Astrocyte (in vitro differentiated cells and primary cell): Measurements from ENCODE around the gene SPEM3. TPM values are rescaled to one million over a fixed set of nuclear protein-coding genes. Genes with fewer than 3 reads are reported as not detected.

Source experiments
- DNase-seq: peaks from one replicate; pipeline ENCODE4 v3.0.0-alpha.2; 2010; ENCODE audit warnings: low read depth
- FAIRE-seq: peaks from 2 replicates; lab custom pipeline; 2011; peaks lifted over from hg19 to GRCh38; lab: Jason Lieb, UNC
- H2AFZ ChIP-seq: 2 replicates; pipeline ENCODE4 v1.6.0; 2012; ENCODE audit warnings: low read depth, low read length, inconsistent platforms
- H3K27ac ChIP-seq: 2 replicates; pipeline ENCODE4 v1.5.1; 2011; ENCODE audit warnings: low read depth, low read length, inconsistent platforms
- H3K27me3 ChIP-seq: 2 replicates; pipeline ENCODE4 v1.6.0; 2011; ENCODE audit warnings: low read length, inconsistent platforms; ENCODE audit not compliant: insufficient read depth
- H3K36me3 ChIP-seq: 2 replicates; pipeline ENCODE4 v1.5.1; 2011; ENCODE audit warnings: low read length, inconsistent platforms; ENCODE audit not compliant: insufficient read depth
- H3K4me1 ChIP-seq: 2 replicates; pipeline ENCODE4 v1.5.1; 2011; ENCODE audit warnings: low read length, inconsistent platforms; ENCODE audit not compliant: insufficient read depth
- H3K4me2 ChIP-seq: 2 replicates; pipeline ENCODE4 v1.6.0; 2012; ENCODE audit warnings: low read length, inconsistent platforms
- H3K4me3 ChIP-seq: 2 replicates; pipeline ENCODE4 v1.5.1; 2011; ENCODE audit warnings: low read depth, mild to moderate bottlenecking, low read length, inconsistent platforms; ENCODE audit not compliant: insufficient read depth
- H3K79me2 ChIP-seq: 2 replicates; pipeline ENCODE4 v1.6.0; 2012; ENCODE audit warnings: mild to moderate bottlenecking, low read length, inconsistent platforms; ENCODE audit not compliant: insufficient read depth
- H3K9ac ChIP-seq: 2 replicates; pipeline ENCODE4 v1.6.0; 2012; ENCODE audit warnings: mild to moderate bottlenecking, low read length, inconsistent platforms
- H3K9me3 ChIP-seq: 2 replicates; pipeline ENCODE4 v1.5.1; 2012; ENCODE audit warnings: low read depth, mild to moderate bottlenecking, low read length, inconsistent platforms; ENCODE audit not compliant: insufficient read depth
- H4K20me1 ChIP-seq: 2 replicates; pipeline ENCODE4 v1.6.0; 2012; ENCODE audit warnings: low read length, inconsistent platforms; ENCODE audit not compliant: insufficient read depth
- H3K27ac Mint-ChIP-seq: one replicate; pipeline ENCODE4 v1.8.0; 2021; ENCODE audit warnings: mild to moderate bottlenecking, mixed read lengths; ENCODE audit not compliant: unreplicated experiment
- H3K27me3 Mint-ChIP-seq: one replicate; pipeline ENCODE4 v1.8.0; 2021; ENCODE audit warnings: low read depth, mixed read lengths; ENCODE audit not compliant: unreplicated experiment
- H3K36me3 Mint-ChIP-seq: one replicate; pipeline ENCODE4 v1.8.0; 2021; ENCODE audit warnings: low read depth, mixed read lengths; ENCODE audit not compliant: unreplicated experiment
- H3K4me1 Mint-ChIP-seq: one replicate; pipeline ENCODE4 v1.8.0; 2021; ENCODE audit warnings: low read depth, mixed read lengths; ENCODE audit not compliant: unreplicated experiment
- H3K4me3 Mint-ChIP-seq: one replicate; pipeline ENCODE4 v1.8.0; 2021; ENCODE audit warnings: mild to moderate bottlenecking, moderate library complexity, mixed read lengths; ENCODE audit not compliant: unreplicated experiment
- H3K9me3 Mint-ChIP-seq: one replicate; pipeline ENCODE4 v1.8.0; 2021; ENCODE audit warnings: mild to moderate bottlenecking, mixed read lengths; ENCODE audit not compliant: unreplicated experiment
- EZH2 ChIP-seq: IDR thresholded peaks from 2 replicates; pipeline ENCODE4 v1.6.1; 2012; ENCODE audit warnings: mild to moderate bottlenecking, low read length, inconsistent platforms; ENCODE audit not compliant: insufficient read depth
- total RNA-seq: library from RNA; stranded (reverse); gene quantifications from 2 replicates; pipeline ENCODE4 v1.2.1, GENCODE V29; 2021
- TF ChIP-seq, protein P1 (sequence below): IDR thresholded peaks from 2 replicates; pipeline ENCODE4 v1.5.1; 2011; ENCODE audit warnings: low read depth, mild to moderate bottlenecking, inconsistent platforms, low read length, moderate library complexity; ENCODE audit not compliant: insufficient read depth

Gene SPEM3
- total RNA-seq, 1 donor from 2014 or later, result not detected

DNA sequence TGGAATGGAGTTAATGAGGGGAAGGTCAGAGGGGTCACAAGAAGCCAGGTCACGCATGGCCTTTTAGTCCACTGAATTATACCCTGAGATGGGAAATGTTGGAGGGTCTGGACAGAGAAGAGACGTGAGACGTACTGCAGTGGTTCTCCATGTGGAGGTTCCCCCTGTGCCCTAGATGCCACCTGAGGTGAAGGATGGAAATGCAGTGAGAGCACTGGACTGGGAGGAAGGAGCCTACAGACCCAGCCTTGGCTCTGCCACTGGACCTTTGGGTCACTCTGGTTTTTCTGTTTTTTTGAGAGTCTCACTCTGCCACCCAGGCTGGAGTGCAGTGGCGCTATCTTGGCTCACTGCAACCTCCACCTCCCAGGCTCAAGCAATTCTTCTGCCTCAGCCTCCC lies 32.5 kb upstream of the SPEM3 start:
- peaks cover 12% of the 10 kb centered on the region for H3K36me3 ChIP-seq
- no peak for FAIRE-seq
- no peak overlapping the region for H3K9ac ChIP-seq
- no peak overlapping the region for H3K4me3 ChIP-seq
- no peak overlapping the region for H3K4me3 Mint-ChIP-seq
- no peaks in the 10 kb centered on the region for H3K27me3 ChIP-seq
- peaks cover 13% of the 10 kb centered on the region for H3K4me1 ChIP-seq
- peaks cover 18% of the 10 kb centered on the region for H3K79me2 ChIP-seq
- H3K27ac Mint-ChIP-seq, result no peak overlapping the region
- H3K27me3 Mint-ChIP-seq, result no peaks in the 10 kb centered on the region
- H3K4me2 ChIP-seq, result no peak overlapping the region
- no peaks in the 10 kb centered on the region for H3K9me3 ChIP-seq
- H3K36me3 Mint-ChIP-seq, result peaks cover 12% of the 10 kb centered on the region
- DNase-seq, result no peak
- peaks cover 7% of the 10 kb centered on the region for H3K4me1 Mint-ChIP-seq
- no peak overlapping the region for H3K27ac ChIP-seq
- no peaks in the 10 kb centered on the region for H3K9me3 Mint-ChIP-seq
- H2AFZ ChIP-seq, result no peak overlapping the region
- no peak for TF ChIP-seq EZH2
- TF ChIP-seq, protein P1, sequence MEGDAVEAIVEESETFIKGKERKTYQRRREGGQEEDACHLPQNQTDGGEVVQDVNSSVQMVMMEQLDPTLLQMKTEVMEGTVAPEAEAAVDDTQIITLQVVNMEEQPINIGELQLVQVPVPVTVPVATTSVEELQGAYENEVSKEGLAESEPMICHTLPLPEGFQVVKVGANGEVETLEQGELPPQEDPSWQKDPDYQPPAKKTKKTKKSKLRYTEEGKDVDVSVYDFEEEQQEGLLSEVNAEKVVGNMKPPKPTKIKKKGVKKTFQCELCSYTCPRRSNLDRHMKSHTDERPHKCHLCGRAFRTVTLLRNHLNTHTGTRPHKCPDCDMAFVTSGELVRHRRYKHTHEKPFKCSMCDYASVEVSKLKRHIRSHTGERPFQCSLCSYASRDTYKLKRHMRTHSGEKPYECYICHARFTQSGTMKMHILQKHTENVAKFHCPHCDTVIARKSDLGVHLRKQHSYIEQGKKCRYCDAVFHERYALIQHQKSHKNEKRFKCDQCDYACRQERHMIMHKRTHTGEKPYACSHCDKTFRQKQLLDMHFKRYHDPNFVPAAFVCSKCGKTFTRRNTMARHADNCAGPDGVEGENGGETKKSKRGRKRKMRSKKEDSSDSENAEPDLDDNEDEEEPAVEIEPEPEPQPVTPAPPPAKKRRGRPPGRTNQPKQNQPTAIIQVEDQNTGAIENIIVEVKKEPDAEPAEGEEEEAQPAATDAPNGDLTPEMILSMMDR, result no peak
- peaks cover 10% of the 10 kb centered on the region for H4K20me1 ChIP-seq

DNA sequence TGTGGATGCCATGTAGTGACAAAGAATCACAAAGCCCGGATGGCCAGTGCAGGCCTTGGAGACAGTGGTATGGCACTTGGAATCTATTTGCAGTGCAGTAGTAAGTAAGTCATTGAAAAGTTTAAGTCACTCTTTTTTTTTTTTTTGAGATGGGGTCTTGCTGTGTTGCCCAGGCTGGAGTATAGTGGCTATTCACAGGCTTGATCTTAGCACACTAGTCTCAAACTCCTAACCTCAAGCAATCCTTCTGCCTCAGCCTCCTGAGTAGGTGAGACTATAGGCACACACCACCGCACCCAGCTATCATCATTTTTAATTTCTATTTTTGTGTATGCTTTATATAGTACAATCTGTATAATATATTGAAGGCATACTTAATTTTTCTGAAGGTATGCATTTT lies 30.0 kb upstream of the SPEM3 start:
- Histone ChIP-seq H2AFZ (no peak overlapping the region), H3K79me2 (peaks cover 14% of the 10 kb centered on the region), H3K4me2 (no peak overlapping the region), H3K36me3 (no peaks in the 10 kb centered on the region), H3K9me3 (no peaks in the 10 kb centered on the region), H3K27me3 (no peaks in the 10 kb centered on the region), H3K9ac (no peak overlapping the region), H4K20me1 (peaks cover 4% of the 10 kb centered on the region), H3K27ac (no peak overlapping the region), H3K4me3 (no peak overlapping the region), H3K4me1 (peaks cover 14% of the 10 kb centered on the region)
- no peak overlapping the region for H3K27ac Mint-ChIP-seq
- no peak for DNase-seq
- H3K27me3 Mint-ChIP-seq, result no peaks in the 10 kb centered on the region
- H3K36me3 Mint-ChIP-seq, result peaks cover 4% of the 10 kb centered on the region
- TF ChIP-seq EZH2, result no peak
- no peaks in the 10 kb centered on the region for H3K9me3 Mint-ChIP-seq
- H3K4me3 Mint-ChIP-seq, result peak overlapping the region; percentile 11
- peaks cover 12% of the 10 kb centered on the region for H3K4me1 Mint-ChIP-seq
- no peak for FAIRE-seq

DNA sequence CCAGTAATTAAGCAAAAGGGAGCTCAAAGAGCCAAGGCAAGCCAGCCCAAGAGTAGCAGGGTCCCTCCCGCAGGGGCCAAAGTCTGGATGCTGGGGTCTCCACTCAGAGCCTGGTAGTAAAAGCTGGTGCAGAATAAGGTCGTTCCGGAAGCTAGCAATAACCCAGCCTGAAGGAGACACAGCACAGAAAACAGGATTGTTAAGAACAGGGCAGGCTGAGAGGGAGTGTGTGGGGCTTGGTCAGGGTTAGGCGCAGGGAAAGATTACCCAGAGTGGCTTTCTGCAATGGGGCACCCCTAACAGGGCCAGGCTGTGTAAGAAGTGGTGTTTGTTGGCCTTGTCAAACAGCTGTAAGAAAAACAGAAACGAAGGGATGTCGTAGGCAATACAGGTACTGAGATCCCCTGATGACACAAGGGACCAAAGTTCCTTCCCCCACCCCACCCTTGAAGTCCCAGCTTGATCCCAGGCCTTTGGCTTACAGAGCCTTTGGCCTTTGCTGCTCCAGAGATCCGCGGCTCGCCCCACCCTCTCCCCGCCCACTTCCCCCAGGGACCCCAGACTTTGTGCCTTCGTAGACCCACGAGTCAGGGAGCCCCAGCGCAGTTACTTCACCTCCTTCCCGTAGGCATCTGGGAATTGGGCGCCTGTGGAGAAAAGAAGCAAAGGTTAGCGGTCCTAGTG lies 25.5 kb upstream of the SPEM3 start:
- H3K27me3 ChIP-seq, result no peaks in the 10 kb centered on the region
- FAIRE-seq (no peak), DNase-seq (no peak)
- H3K4me1 ChIP-seq, result peaks cover 13% of the 10 kb centered on the region
- H3K9ac ChIP-seq, result peak overlapping the region; percentile 72
- Mint-ChIP-seq H3K9me3 (no peaks in the 10 kb centered on the region), H3K4me3 (peak overlapping the region; percentile 88), H3K4me1 (peaks cover 18% of the 10 kb centered on the region), H3K36me3 (peaks cover 4% of the 10 kb centered on the region), H3K27ac (peak overlapping the region; percentile 77), H3K27me3 (no peaks in the 10 kb centered on the region)
- H2AFZ ChIP-seq, result peak overlapping the region; percentile 31
- H3K36me3 ChIP-seq, result no peaks in the 10 kb centered on the region
- peak overlapping the region; percentile 72 for H3K4me3 ChIP-seq
- peak overlapping the region; percentile 53 for H3K27ac ChIP-seq
- no peak for TF ChIP-seq EZH2
- TF ChIP-seq, protein P1, result no peak
- no peaks in the 10 kb centered on the region for H3K9me3 ChIP-seq
- H3K79me2 ChIP-seq, result peaks cover 24% of the 10 kb centered on the region
- H3K4me2 ChIP-seq, result peak overlapping the region; percentile 93
- peaks cover 20% of the 10 kb centered on the region for H4K20me1 ChIP-seq
